B cell (primary cell): ENCODE results near the gene PRPF38A.

ENCODE experiments used
- CTCF ChIP-seq: fragments of 200-600 bp; IDR thresholded peaks from one replicate; pipeline ENCODE4 v1.8.0; 2022; ENCODE audit warnings: antibody characterized with exemption, mild to moderate bottlenecking
- EZH2 ChIP-seq: IDR thresholded peaks from 2 replicates; pipeline ENCODE4 v1.6.1; 2012; ENCODE audit warnings: borderline replicate concordance, low read depth, mild to moderate bottlenecking, moderate library complexity, low read length; ENCODE audit not compliant: insufficient read depth, poor library complexity, severe bottlenecking

DNA sequence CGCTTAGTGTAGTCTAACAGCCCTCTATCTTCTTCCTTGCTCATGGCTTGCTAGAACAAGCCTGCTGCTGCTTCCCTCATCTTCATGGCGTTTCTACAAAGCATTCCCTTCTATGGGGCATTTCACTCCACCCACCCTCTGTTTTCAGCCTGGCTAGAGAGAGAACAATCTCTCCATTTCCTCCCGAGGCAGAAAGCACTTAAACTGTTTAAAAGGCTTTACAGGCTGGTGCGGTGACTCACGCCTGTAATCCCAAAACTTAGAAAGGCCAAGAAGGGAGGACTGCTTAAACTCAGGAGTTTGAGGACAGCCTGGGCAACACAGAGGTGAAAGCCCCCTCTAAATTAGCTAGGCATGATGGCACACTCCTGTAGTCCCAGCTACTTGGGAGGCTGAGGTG is 17.9 kb upstream of the PRPF38A start:
- TF ChIP-seq CTCF (no peak), EZH2 (no peak)
